Body of pancreas (tissue), 4 donors: ENCODE data around the gene KBTBD13. TPM values are rescaled to one million over a fixed set of nuclear protein-coding genes. Genes with fewer than 3 reads are reported as not detected.
A peak's percentile ranks its signal among the peaks of the same experiment; 100 is the strongest.

ENCODE experiments used
- ATAC-seq: fragments of 150-250 bp; one replicate; pipeline ENCODE4 v1.9.1; 2016
- DNase-seq, 4 donors: peaks; one replicate each; pipeline ENCODE4 v3.0.0-alpha.2; 2019
- H3K27ac ChIP-seq, 4 donors: fragments of 200-600 bp; sonication (generic); 1 replicate in 3 of 4; 2 replicates in 1 of 4; pipeline versions ENCODE4 v1.5.1 to v1.6.1; 2016 to 2019; ENCODE audit warnings: mild to moderate bottlenecking in 1 of 4, mixed read lengths in 1 of 4, moderate library complexity in 1 of 4
- H3K27me3 ChIP-seq, 2 donors: fragments of 200-600 bp; sonication (generic); one replicate each; pipeline ENCODE4 v1.6.0; 2016; ENCODE audit warnings: mild to moderate bottlenecking in 1 of 2
- H3K36me3 ChIP-seq, 2 donors: fragments of 200-600 bp; sonication (generic); replicated peaks in 1 of 2; 2 replicates each; pipeline ENCODE4 v1.5.1; 2016; ENCODE audit warnings: low read depth in 2 of 2; ENCODE audit not compliant: insufficient read depth in 1 of 2
- H3K4me1 ChIP-seq: fragments of 200-600 bp; sonication (generic); one replicate; pipeline ENCODE4 v1.6.0; 2016
- H3K4me3 ChIP-seq, 2 donors: fragments of 200-600 bp; sonication (generic); 1 replicate in 1 of 2; 2 replicates in 1 of 2; pipeline ENCODE4 v1.5.1; 2016 to 2019
- H3K9me3 ChIP-seq, 3 donors: fragments of 200-600 bp; sonication (generic); 1 replicate in 2 of 3; 2 replicates in 1 of 3; pipeline ENCODE4 v1.5.1; 2016
- CTCF ChIP-seq, 7 experiments: fragments of 450-650 bp in 4 of 7; fragments of 200-600 bp in 3 of 7; sonication (generic) in 3 of 7; IDR thresholded peaks; one replicate each; pipeline ENCODE4 v1.5.1; 2016 to 2019; ENCODE audit warnings: antibody characterized with exemption in 7 of 7
- POLR2A ChIP-seq, 3 donors: fragments of 450-650 bp; IDR thresholded peaks; one replicate each; pipeline ENCODE4 v1.6.1; 2016; ENCODE audit warnings: antibody characterized with exemption in 3 of 3, mild to moderate bottlenecking in 2 of 3
- WGBS, 2 donors: methylation state at CpG; one replicate each; pipeline ENCODE4 v1.1.5; 2017; 5-methylcytosine and 5-hydroxymethylcytosine counted together
- intact Hi-C: fragments of 100-400 bp; cut with DNase I; formaldehyde crosslinking; loops from one replicate; pipeline ENCODE4 v1.15.1; 2023
- total RNA-seq, 2 donors: library from RNA; depleted of rRNA; stranded (reverse); fragments of >200 nt; gene quantifications; one replicate each; pipeline ENCODE4 v1.1.0, GENCODE V29; 2016

Gene KBTBD13
- total RNA-seq, 2 donors from 2014 or later = not detected

DNA sequence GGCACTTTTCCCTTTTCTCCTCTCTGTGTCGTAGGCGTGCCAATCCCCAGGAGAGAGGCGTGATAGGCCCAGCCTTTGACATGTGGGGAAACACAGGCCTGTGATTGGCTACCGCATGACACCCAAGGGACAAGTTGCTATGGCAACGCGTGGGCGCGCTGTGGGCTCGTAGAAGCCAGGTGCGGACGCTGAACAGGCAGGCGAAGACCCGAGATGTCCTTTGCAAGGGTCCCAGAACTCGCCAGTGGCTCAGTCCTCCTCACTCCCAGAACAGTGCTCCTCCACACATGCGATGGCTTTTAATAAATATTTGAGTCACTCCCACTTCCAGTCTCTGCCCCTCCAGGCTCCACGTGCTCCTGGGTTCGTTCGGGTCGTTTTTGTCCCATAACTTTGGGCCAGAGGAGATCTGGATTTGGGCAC, 27.1 kb upstream of the KBTBD13 start:
- Histone ChIP-seq H3K36me3 (no peaks in the 10 kb centered on the region), H3K27ac (no peak overlapping the region), H3K4me3 (no peak overlapping the region), H3K27me3 (no peaks in the 10 kb centered on the region), H3K9me3 (no peaks in the 10 kb centered on the region), H3K4me1 (peaks cover 19% of the 10 kb centered on the region)
- peak; percentile 89 to 96 (median 94) for DNase-seq
- intact Hi-C loops = no loop called here
- peak; percentile 98 for ATAC-seq
- TF ChIP-seq POLR2A (IDR thresholded peaks at IDR 0.05) (no peak), CTCF (IDR thresholded peaks at IDR 0.05) (no peak)
- 0 to 2% methylated on average over 7 to 19 of the region's 19 CpGs for WGBS, 2 donors

GRCh38 chr15:65050270-65050669, 26.3 kb upstream of the KBTBD13 start:
- Histone ChIP-seq H3K27me3 (no peaks in the 10 kb centered on the region), H3K4me1 (peaks cover 12% of the 10 kb centered on the region), H3K4me3 (no peak overlapping the region), H3K9me3 (no peaks in the 10 kb centered on the region), H3K27ac (no peak overlapping the region), H3K36me3 (no peaks in the 10 kb centered on the region)
- intact Hi-C loops = loop anchor here (10.0 kb wide), 1 partner anchor 225 kb away; no protein-coding TSS in a partner anchor
- no peak for DNase-seq
- no peak for ATAC-seq
- TF ChIP-seq POLR2A (IDR thresholded peaks at IDR 0.05) = no peak
- no peak for TF ChIP-seq CTCF (IDR thresholded peaks at IDR 0.05)
- WGBS, 2 donors = 62 to 72% methylated on average over 4 of the region's 4 CpGs

- Histone ChIP-seq H3K9me3 (no peaks in the 10 kb centered on the region), H3K4me3 (no peak overlapping the region), H3K4me1 (peaks cover 10% of the 10 kb centered on the region), H3K36me3 (no peaks in the 10 kb centered on the region), H3K27ac (no peak overlapping the region), H3K27me3 (no peaks in the 10 kb centered on the region)
- WGBS, 2 donors = 73% methylated on average over 2 of the region's 2 CpGs; no CpG with 5 or more reads in 1 of the 2 donors
- DNase-seq = no peak
- ATAC-seq = no peak
- TF ChIP-seq CTCF (IDR thresholded peaks at IDR 0.05) = no peak
- TF ChIP-seq POLR2A (IDR thresholded peaks at IDR 0.05) = no peak
- intact Hi-C loops = loop anchor here (10.0 kb wide), 1 partner anchor 224 kb away; no protein-coding TSS in a partner anchor
These were observed 25.3 kb upstream of the KBTBD13 start for GRCh38 chr15:65051266-65051665.

DNA sequence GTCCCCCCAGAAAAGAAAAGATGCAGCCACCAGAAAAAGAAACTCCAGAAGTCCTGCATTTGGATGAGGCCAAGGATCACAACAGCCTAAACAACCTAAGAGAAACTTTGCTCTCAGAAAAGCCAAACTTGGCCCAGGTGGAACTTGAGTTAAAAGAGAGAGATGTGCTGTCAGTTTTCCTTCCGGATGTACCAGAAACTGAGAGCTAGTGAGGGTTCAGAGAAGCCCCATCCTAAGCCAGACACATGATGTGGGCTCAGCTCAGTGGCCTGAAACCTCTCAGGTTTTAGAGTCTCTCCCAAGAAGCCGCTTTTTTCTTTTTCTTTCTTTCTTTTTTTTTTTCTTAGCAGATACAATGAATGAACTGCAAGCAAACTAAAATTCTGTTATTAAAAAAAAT, 23.6 kb upstream of the KBTBD13 start:
- 67 to 71% methylated on average over 2 of the region's 2 CpGs for WGBS, 2 donors
- Histone ChIP-seq H3K9me3 (no peaks in the 10 kb centered on the region), H3K27me3 (no peaks in the 10 kb centered on the region), H3K4me1 (peaks cover 10% of the 10 kb centered on the region), H3K4me3 (no peak overlapping the region), H3K27ac (no peak overlapping the region), H3K36me3 (no peaks in the 10 kb centered on the region)
- intact Hi-C loops = loop anchor here (10.0 kb wide), 1 partner anchor 222 kb away; no protein-coding TSS in a partner anchor
- ATAC-seq = no peak
- DNase-seq = no peak
- TF ChIP-seq POLR2A (IDR thresholded peaks at IDR 0.05) (no peak), CTCF (IDR thresholded peaks at IDR 0.05) (no peak)
